ENCODE data around the gene CDH23.

Gene CDH23

DNA sequence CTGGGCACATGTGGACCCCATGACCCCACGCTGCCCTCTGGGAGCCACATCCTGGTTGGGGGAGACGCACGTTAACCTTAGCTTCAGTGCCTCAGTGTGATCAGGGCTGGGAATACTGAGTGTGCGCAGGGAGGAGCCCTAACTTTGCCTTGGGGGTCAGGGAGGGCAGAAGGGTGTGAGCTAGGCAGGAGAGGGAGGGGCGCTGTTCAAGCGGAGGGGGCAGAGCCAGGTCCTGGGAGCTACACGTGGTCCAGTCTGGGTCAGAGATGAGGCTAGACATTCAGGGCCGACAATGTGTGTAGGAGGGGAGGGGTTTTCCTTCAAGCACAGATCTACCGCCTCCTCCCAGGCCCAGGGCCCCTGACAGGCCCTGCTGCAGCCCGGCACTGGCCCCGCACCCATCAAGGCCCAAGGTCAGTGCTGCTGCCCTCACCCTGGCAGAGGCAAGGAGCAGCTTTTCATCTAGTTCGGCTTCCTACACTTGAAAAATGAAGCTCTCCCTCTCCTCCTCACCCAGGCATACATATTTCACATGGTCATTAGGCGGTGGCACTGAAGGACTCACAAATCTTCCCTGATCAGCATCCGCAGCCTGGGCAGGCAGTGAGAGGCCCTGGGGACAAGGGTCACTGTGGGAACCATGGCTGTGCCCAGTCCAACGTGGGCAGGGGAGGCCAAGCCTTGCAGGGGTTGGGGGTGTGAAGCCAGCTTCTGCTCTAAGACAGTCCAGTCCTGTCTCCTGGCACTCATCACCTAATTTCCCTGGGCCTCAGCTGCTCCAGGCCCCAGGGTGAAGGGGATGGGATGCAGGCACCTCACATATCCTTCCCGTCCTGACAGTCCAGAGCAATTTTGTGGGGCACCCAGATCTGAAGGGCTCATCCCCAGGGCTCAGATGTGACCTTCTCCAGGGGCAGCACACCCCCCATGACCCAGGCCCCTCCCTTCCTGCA, 275.6 kb downstream of the CDH23 start:
- DNase-seq = no peak

DNA sequence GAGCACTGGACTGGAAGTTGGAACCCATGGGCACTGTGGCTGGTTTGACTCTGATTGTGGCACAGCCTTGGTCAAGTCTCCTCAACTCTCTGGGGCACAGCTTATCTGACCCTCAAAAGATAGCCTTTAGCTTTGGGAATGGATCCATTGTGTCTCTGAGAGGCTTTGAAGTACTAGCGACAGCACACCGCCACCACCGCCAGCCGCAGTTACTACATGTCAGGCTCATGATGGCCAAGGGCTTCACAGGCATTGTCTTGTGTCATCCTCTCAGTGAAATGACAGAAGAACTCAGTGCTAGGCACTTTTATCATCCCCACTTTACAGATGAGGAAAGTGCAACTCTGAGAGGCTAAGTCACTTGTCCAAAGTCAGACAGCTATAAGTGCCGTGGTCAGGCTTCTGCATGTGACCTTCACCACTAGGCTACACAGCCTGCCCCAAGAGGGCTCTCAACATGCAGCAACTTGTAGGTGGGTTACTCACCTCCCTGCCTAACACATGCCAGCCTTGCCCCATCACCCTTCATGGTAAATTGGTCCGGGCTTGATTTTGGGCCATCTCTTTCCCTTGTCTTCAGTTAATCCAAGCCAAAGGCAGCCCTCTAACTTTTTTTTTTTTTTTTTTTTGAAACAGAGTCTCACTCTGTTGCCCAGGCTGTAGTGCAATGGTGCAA, 278.7 kb downstream of the CDH23 start:
- no peak for DNase-seq

DNA sequence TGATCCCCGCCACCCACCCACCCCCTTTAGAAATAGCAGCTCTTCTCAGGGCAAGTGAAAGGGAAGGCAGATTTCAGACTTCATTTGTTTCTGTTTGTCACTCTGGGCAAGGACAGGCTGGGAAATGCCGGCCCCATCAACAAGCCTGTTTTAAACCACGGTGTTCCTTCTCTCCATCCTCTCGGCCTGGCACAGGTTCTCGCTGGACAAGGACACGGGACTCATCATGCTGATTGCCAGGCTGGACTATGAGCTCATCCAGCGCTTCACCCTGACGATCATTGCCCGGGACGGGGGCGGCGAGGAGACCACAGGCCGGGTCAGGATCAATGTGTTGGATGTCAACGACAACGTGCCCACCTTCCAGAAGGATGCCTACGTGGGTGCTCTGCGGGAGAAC, 280.5 kb downstream of the CDH23 start:
- DNase-seq = no peak

DNA sequence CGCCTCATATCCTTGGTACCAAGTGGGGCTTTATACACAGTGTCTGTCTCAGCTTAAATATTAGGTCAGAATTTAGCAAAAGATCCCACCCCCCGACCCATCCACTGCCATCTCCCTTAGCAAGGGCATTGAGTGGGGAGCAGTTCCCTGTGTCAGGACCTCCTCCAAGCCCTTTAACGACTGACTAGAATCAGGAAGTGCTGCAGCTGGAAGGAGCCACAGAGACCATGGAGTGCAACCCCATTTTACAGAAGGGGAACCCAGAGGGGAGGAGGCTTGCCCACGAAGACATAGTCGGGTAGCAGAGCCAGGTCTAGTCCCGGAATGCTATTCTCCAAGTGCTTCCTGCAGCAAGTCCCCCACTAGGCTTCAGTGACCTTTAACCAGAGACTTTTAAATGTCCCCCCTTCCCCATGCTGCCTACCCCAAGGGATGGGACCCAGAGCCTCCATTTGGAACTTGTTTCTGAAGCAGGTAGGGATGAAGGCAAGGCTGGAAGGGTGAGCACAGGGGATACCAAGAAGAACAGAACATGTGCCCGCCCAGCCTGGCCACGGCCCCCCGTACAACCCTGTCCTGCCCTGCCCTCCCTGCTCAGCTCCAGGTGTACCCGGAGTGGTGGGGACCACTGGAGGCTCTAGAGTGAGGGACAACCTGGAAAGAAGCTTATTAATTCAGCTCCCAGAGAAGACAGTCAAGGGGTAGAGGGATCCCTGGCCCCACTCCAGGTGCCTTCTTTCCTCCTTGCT, 281.5 kb downstream of the CDH23 start:
- DNase-seq = no peak

DNA sequence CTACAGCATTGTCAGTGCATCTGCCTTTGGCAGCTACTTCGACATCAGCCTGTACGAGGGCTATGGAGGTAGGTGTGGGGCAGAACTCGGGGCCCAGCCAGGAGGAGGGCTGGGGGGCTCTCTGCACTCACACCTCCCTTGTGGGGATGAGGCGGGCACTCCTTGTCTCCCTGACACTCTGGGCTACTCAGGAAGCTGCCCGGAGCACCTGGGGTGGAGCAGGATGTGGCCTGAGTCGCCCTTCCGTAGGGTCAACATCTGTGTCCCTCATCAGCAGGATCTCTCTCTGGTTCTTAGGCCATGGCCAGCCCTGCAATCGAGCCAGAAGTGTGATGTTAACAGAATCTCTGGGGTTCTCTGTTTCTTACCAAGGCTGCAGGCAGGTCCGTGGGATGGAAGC, 282.7 kb downstream of the CDH23 start:
- DNase-seq = no peak

DNA sequence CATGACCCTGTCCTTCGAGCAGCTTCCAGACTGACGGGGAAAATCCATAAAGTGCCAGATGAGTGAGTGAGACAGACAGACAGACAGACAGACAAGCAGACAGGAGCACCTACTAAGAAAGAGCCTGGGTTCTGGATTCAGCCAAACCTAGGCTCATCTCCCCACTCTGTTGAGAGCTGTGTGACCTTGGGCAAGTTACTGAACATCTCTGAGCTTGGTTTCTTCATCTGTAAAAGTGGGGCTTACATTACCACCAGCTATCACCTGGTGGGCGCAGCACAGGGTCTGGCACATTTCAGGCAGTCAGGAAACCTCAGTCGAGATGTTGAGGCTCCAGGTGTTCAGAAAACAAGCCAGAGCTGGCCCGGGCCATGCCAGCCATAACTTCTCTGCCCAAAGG, 285.3 kb downstream of the CDH23 start:
- no peak for DNase-seq

DNA sequence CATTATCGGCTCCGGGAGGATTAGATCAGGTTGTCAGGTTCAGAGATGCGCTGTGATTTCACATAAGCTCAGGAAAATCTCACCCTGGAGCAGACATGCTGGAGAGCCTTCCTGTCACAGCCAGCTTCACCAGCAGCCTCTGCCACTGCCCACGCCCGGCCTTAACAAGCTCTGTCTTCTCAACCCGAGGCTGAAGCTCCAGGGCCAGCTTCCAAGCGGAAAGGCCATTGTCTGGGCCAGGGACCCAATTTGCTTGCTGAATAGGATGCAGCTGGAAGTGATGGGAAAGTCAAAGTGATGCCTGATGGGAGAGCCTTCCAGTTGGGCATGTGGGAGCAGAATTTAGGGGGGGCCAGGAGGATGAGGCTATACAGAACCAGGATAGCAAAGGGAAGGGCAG, 286.6 kb downstream of the CDH23 start:
- no peak for DNase-seq

DNA sequence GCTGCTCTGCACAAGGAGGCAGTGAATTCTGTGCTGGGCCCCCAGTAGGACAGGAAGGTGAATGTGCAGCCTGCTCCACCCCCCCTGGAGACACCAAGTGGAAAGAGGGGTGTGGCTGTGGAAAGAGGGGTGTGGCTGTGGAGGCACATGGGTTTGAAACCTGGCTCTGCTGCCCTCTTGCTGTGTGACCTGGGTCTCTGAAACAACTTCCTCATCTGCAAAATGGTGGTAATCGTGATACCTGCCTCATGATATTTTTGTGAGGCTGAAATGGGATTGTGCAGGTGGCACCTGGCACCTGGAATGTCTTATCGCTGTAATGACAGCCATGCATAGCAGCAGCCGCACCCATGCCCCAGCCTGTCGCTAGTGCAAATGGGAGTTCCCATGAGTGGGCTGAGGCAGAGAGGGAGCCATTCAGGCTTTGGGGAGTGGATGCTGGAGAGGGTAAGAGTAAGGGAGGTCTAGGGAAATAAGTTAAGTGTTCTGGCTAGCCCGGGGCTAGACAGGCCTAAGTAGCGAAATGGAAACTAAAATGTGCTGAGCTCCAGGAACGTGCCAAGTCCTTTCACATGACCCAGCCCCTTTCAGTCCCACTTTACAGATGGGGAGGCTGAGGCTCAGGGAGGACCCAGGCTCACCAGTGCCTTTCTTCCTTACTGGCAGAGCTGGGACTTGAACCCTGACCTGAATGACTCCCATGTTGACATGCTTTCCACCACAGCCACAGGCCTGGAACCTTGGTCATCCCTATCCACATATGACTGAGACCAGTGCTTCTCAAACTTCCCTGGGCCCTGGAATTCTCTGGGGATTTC, 287.8 kb downstream of the CDH23 start:
- DNase-seq = no peak

DNA sequence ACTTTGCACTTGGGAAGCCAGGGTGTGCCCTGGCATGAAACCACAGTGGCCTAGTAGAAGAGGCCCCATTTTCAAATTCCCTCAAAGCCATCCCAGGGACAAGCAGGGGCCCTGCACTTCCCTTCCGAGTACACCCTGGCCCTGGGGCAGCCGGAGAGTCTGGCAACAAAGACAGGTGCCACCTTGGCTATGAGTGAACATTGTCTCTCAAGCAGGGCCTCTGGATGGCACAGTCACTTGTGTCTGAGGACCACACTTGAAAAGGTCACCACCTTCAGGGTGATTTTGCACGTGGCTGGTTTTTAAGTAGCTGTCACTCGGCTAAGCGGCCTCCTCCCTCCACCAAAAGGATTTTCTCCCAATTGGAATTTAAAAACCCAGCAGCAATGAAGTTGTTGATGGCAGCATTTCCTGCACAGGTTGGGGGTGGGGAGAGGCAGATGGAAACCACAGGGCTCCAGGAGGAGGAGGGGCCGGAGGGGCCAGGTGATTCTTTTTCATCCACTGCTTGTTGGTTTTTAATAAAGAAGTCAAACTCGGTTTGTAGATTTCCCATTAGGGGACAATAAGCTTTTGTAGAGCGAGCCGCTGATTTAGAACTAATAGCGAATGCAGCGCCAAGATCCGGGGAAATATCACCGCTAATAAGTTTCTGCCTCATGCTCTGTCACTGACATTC, 289.0 kb downstream of the CDH23 start:
- no peak for DNase-seq

DNA sequence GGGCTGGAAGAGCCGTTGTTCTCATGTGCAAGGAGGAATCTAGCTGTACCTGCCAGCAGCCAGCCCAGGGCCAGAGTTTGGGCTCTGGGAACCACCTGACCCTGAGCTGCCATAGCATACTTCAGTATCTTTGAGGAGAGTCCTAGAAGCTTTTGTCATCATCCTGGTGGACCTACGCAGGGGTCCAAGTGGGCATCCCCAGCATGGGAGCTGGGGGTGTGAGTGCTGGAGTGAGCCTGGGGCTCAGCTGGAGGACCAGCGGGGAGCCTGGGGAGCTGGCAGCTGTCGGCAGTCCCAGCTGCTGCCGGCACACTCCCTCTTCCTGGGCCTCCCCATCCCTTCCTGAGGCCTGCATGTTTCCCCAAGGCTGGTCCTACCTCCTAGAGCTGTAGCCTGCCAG, 290.4 kb downstream of the CDH23 start:
- no peak for DNase-seq

DNA sequence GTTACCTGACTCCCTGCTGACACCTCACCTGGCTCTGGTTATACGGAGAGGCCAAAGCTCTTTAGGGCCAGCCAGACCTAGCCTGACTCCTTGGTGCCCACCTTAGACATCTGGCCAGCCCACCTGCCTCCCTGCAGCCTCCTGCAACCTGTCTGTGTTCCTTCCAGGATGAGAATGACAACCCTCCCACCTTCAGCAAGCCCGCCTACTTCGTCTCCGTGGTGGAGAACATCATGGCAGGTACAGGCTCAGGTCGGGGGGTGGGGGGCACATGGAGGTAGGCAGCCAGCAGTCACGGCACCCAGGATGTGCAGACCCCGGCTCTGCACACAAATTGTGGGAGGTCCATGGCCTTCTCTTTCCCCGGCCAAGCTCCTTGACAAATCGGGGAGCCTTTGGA, 290.8 kb downstream of the CDH23 start:
- no peak for DNase-seq

DNA sequence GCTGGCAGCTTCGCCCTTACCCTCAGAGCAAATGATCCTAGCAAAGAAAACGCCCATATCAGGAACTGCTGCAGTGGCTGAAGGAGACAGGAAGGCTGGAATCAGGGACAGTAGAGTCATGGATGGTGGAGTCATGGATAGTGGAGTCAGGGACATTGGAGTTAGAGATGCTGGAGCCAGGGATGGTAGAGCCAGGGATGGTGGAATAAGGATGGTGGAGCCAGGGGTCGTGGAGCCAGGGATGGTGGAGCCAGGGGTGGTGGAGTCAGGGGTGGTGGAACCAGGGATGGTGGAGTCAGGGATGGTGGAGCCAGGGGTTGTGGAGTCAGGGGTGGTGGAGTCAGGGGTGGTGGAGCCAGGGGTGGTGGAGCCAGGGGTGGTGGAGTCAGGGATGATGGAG, 291.5 kb downstream of the CDH23 start:
- DNase-seq = no peak

DNA sequence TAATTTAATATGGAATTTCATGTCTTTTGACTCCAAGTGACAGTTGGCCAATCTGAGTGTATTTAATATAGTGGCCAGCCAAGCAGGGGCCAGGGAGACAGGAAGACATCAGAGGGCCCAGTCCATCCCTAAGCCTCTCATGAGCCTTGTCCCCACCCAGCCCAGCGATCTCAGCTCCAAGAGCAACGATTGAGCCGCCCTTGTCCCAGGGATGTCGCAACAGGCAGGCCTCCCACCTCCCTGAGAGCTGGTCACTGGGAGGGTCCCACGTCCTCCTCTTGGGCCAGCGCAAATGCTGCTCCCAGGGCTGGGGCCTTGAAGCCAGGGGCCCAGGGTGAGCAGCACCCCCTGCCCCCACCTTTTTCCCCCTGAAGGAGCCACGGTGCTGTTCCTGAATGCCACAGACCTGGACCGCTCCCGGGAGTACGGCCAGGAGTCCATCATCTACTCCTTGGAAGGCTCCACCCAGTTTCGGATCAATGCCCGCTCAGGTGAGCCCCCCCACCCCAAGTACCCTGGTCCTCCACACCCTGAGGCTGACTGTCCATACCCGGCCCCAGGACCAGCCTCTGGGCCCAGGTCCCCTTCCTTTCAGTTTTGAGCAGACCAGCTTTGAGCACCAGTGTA, 293.5 kb downstream of the CDH23 start:
- no peak for DNase-seq

DNA sequence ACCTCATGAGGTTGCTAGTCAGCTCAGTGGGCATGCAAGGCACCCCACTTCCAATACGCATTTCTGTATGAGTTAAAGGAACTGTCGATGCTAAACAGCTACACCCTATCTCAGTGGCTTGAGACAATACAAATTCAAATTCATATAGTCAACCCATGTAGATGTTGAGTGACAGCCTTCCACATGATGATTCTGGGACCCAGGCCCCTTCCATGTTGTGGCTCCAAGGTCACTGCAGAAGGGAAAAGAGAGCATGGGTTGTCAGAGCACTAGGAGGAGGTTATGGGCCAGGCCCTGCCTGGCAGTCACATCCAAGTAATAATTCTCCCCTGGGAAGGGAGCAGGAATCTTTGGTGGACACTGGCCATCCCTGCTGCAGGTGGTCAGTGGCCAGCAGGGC, 294.7 kb downstream of the CDH23 start:
- DNase-seq = no peak

DNA sequence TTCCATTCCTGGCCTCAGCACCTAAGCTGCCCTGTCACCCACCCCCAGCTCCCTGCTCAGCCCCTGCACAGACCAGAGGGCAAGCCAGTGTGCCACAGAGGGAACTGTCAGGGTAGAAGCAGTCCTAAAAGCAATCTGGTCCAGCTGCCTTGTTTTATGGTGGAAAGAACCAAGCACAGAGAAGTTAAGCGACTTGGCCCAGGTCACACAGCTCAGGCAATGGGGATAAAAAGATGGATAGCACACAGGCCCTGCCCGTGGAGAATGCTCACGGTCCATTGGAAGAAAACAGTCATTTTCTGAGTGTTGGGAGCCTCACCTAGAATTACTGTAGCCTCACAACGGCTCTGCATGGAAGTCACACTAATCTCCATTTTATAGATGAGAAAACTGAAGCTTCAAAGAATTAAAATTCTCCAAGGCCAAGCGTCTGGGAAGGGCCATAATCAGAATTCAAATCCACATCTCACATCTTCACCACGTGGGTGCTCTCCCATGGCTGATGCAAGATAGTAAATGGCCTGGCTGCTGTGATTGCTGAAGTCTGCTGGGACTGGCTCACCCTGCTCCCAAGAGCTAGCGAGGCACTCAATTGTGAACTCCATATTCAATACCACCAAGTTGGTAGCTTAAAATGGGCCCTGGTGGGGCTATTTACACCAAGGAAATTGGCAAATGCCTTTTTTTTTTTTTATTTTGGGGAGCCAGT, 296.0 kb downstream of the CDH23 start:
- no peak for DNase-seq

DNA sequence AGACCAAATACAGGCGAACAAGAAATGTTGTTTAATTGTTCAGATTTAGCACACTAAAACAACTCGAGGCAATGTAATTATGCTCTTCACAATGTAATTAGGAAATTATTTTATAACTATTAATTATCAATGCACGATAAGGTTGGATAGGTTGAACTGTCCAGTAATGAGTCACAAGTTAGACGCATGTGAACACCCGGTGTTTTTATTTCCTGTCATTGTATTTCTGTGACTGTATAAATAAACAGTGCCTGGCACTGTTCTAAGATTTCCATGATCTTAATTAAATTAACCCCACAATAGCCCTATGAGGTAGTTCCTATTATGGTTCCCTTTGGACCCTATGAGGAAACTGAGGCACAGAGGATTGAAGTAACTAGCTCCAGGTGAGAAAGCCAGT, 296.7 kb downstream of the CDH23 start:
- DNase-seq = no peak

DNA sequence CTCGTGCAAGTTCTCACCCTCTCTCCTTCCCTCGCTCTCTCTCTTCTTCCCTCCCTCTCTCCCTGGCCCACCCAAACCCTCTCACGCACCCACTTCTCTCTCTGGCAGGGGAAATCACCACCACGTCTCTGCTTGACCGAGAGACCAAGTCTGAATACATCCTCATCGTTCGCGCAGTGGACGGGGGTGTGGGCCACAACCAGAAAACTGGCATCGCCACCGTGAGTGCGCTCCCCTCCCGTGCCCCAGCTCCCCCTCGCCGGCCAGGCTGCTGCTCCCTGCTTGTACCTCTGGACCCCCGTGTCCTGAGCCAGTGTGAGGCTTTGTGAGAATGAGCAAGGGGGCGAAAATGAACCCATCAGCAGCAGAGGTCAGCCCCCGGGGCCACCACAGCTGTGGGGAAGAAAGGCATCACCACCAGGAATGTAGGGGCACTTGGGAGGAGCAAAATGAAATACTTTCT, 297.4 kb downstream of the CDH23 start:
- DNase-seq = no peak

DNA sequence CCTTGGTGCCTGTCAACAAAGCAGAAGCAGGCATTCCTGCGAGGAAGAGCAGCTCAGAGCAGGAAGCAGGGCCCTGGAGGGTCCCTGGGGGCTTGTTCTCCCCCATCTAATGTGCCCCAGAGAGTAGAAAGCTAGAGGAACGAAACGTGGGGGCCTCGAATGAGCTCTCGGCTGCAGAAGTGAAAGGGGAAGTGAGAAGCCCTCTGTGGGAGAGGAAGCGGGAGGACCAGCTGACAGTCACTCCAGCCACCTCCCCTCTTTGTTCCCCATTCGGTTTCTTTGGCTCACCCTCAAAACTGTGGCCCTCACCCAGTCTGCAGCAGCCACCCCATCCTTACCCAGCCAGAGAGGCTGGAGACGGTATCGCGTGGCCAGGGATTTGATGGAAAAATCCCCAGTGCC, 297.8 kb downstream of the CDH23 start:
- peak; percentile 25 for DNase-seq

DNA sequence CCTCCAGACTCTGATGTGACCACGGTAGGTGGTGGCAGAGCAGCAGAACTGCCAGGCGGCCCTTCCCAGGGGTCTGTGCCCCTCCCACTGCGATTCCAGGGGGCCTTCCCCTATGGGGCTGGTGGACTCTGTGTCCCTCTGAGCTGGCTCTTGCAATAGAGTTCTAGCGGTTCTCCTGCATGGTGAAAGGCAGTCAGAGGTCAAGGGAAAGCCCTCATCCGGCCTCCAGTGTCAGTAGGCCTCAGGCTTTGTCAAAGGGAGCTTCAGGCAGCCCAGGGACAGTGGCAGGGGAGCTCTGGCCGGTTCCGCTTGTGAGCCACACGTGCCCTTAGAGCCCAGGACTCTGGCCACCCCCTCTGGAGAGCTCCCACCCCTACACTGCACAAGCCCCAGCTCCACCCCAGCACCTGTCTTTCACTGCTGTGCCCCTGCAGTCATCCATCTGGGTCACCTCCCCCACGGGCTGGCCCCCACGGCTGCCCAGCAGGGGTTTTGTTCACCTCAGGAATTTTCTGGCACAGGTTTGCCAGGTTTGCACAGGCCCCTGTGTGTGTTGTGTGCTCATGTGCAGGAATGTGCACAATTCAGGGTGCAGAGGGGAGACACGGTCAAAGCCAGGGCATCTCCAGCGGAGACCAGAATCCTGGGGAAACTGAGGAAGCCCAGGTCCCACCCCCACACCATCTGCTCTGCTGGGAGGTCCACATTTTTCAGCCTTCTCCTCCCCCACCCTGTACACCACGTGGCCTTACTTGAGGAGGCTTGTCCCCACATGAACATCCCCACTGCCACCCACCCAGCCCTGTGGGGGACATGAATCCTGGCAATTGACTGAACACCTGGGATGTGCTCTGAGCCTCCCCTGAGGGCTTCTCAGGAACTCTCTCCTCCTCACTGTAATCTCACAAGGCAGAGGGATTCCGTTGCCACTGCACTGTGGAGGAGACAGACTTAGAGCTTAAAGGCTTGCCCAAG, 299.1 kb downstream of the CDH23 start:
- no peak for DNase-seq

All from activated T-cell treated with anti-CD3 and anti-CD28 coated beads for 4 hours (primary cell).